DMS53 treated with DMSO at 0.1 percent for 48 hours (cell line): ENCODE data around the gene VTI1B.
"Not testable (repeated sequence)": the region's sequence is repeated elsewhere in the genome, so short reads cannot be mapped to it uniquely, and the experiment has no call there.

Experiments used
- DNase-seq: peaks from one replicate; lab custom pipeline; 2025; ENCODE audit not compliant: unreplicated experiment; lab: John Stamatoyannopoulos, UW

Gene VTI1B

GRCh38 chr14:67674480-67675218 lies at the start of gene VTI1B:
VTI1B (minus strand) TSS chr14:67674632; CDS start chr14:67674489, 143 bp downstream.
- DNase-seq = peak; percentile 39

DNA sequence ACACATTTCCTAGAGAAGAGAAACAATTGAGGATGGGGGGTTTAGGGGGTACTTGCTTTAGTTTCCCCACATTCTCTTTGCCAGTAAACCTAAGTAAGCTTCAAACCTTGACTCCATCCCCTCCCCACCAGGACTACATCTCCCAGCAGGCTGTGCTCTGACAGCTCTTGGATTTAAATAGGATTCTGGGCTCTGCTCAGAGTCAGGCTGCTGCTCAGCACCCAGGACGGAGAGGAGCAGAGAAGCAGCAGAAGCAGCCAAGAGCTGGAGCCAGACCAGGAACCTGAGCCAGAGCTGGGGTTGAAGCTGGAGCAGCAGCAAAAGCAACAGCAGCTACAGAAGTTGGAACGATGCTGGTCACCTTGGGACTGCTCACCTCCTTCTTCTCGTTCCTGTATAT lies 47.9 kb upstream of the VTI1B start:
- no peak for DNase-seq

- DNase-seq = no peak
These were observed 47.4 kb upstream of the VTI1B start for GRCh38 chr14:67721875-67722274.

DNA sequence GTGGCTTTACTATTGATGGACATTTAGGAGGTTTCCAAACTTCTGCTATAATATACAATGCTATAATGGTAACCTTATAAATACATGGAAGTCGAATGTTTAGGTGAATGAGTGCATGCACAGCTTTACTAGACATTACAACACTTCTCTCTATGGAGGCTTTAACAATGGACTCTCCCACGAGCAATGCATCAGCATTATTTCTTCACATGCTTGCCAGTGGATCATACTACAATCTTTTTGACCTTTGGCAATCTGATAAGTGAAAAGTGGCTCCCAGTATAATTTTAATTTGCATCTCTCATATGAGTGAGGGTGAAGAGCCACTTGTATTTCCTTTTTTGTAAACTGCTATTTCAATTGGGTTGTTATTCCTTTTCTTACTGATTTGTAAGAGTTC lies 45.4 kb upstream of the VTI1B start:
- DNase-seq = no peak

DNA sequence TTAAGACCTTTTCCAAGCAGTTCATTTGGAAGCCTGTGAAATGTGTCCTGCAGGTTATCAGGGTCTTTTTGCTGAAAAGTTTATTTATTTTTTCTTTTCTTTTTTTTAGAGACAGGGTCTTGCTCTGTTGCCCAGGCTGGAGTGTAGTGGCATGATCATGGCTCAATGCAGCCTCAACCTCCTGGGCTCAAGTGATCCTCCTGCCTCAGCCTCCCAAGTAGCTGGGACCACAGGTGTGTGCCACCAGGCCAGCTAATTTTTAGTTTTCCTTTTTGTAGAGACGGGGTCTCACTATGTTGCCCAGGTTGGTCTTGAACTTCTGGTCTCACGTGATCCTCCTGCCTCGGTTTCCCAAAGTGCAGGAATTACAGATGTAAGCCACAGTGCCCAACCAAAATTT lies 45.0 kb upstream of the VTI1B start:
- not testable (repeated sequence) for DNase-seq

GRCh38 chr14:67718265-67718664 lies 43.8 kb upstream of the VTI1B start:
- DNase-seq = no peak

DNA sequence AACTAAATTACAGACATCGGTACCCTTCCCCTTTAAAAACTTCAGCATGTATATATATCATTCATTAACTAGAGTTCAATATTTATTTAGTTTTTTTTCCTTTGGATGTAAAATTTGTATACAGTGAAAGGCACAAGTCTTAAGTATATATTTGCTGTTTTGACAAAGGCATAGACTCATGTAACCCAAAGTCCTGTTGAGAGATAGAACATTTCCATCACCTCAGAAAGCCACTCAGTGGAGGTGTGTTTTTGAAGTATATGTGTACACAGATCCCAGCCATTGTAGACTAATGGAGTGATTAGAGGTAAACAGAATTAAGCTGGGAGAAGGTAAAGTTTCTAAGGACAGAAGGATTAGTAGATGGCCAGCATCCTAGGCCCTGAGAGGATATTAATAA lies 42.6 kb upstream of the VTI1B start:
- DNase-seq = no peak

DNA sequence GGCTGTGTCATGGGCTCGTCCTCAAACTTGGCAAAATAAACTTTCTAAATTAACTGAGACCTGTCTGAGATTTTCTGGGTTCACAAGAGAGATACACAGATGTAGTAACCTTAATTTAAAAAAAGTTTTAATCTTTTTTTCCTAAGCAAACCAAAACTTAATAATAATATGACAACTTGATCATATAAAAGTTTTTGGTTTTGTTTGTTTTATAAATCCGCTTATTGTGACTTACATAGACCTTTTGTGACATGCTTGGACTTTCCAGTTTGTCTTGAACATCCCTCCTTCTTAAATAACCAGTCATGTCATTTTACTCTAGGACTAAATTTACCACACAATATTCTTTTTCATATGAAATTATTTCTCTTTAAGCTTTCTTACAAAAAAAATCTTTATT lies 35.8 kb upstream of the VTI1B start:
- no peak for DNase-seq

DNA sequence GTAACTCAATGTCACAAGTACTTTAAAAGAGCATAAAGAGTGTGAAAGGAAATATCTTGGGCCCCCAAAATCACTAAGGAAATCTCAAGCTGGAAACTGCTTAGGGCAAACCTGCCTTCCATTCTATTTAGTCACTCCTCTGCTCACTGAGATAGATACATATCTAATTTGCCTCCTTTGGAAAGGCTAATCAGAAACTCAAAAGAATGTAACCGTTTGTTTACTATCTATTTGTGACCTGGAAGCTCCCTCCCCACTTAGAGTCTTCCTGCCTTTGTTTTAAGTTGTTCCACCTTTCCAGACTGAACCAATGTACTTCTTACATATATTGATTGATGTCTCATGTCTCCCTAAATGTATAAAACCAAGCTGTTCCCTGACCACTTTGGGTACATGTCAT lies 35.4 kb upstream of the VTI1B start:
- DNase-seq = not testable (repeated sequence)

DNA sequence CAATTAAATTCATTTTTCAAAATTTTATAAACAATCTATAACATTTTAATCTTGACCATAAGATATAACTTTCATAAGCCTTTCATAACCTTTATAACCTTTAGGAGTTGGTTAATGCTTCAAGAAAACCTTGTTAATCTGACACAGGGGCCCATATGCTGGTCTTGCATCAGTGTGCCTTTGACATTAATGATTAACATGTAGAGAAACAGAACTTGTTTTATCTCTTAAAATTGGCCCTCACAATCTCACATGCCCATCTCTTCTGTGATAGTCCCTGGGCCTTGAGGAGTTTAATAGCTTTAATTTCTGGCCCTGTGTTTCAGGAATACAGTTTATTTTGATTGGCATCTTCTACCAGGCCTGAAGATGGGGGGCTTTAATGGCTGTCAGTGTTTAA lies 34.9 kb upstream of the VTI1B start:
- not testable (repeated sequence) for DNase-seq

DNA sequence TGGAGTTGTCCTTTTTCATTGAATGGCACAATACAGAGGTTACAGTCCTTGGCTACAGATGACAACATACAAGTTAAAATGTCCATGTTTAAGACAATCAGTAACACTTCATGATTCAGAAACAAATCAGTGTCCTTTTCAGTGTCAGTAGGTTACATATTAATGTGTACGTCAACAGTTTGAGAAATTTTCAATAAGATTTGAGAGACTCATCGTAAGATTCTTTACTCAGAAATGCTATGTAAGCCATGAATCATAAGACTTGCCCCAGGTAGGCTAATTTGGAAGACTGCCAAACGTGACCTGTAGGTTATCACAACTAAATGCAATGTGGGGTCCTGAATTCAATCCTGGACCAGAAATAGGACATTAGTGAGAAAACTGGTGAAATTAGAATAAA lies 30.8 kb upstream of the VTI1B start:
- no peak for DNase-seq

- DNase-seq = peak; percentile 67
These were observed 30.2 kb upstream of the VTI1B start for GRCh38 chr14:67704484-67705089.

DNA sequence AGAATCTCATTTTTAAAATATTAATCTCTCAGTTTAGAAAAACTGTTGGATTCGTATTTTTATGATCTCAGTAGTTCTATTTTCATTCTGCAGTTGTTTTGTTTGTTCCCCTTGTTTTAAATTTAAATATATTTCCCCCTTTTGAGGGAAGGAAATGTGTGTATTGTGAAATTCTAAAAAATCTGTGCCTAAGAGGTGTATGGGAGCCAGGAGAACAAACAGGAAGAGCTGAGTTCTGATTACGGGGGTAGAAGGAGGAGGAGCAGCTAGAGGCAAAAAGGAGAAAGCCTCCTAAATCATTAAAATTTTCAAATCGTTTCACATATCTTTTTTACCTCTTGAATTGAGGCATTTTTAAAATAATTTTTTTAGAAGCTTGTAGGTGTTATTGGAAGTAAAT lies 29.6 kb upstream of the VTI1B start:
- DNase-seq = no peak

- not testable (repeated sequence) for DNase-seq
These were observed 27.1 kb upstream of the VTI1B start, which contains the start of gene RDH12 for GRCh38 chr14:67701492-67701891. RDH12 (plus strand) TSS chr14:67701886; CDS start chr14:67722643, 20,757 bp downstream.

- no peak for DNase-seq
These were observed 23.7 kb upstream of the VTI1B start for GRCh38 chr14:67698179-67698578.

GRCh38 chr14:67697006-67697405 lies 22.6 kb upstream of the VTI1B start:
- DNase-seq = no peak

- peak; percentile 82 for DNase-seq
These were observed 21.0 kb upstream of the VTI1B start, which contains the start of gene RDH11 for GRCh38 chr14:67695394-67695949. RDH11 (minus strand) TSS chr14:67695764; CDS start chr14:67695703, 61 bp downstream.

- DNase-seq = peak; percentile 64
These were observed 20.5 kb upstream of the VTI1B start for GRCh38 chr14:67694791-67695393.

- DNase-seq = no peak
These were observed 15.6 kb upstream of the VTI1B start for GRCh38 chr14:67690011-67690410.

DNA sequence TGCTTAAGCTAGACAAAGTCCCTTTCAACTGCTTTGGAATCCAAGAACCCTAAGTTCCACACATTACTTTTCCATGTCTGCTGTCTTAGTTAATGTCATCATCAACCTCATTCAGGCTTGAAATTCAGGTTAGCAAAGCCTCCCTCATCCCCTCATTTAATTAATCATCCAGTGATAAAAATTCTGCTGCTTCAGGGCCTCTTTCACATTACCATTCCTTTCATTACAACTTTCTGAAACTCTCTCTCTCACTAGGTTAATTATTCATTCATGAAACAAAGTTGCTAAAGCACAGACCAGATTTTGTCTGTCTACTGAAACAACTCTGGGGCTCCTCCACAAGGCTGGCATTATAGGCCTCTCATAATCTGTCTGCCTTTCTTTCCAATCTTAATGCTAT lies 9.4 kb upstream of the VTI1B start:
- no peak for DNase-seq

GRCh38 chr14:67680941-67681340 lies 6.5 kb upstream of the VTI1B start:
- no peak for DNase-seq

GRCh38 chr14:67680121-67680602 lies 5.7 kb upstream of the VTI1B start:
- DNase-seq = no peak
